Measurements from ENCODE around the gene DNAJC7. TPM values are rescaled to one million over a fixed set of nuclear protein-coding genes. Genes with fewer than 3 reads are reported as not detected.
"Not testable (repeated sequence)": the region's sequence is repeated elsewhere in the genome, so short reads cannot be mapped to it uniquely, and the experiment has no call there.

Gene DNAJC7
- total RNA-seq, 1 experiment from 2014 or later, result 94.6 TPM

GRCh38 chr17:42025191-42025579 lies 7.9 kb upstream of the DNAJC7 start:
- Histone ChIP-seq H3K9me3 (ENCODE audit: low read depth, low read length, poor library complexity, severe bottlenecking) (no peaks in the 10 kb centered on the region), H3K36me3 (ENCODE audit: insufficient read depth, low read length, poor library complexity, severe bottlenecking) (no peaks in the 10 kb centered on the region), H3K4me3 (ENCODE audit: low read depth, low read length, poor library complexity, severe bottlenecking) (no peak overlapping the region), H3K4me1 (ENCODE audit: insufficient read depth, low read length, poor library complexity, severe bottlenecking) (no peaks in the 10 kb centered on the region), H3K27me3 (replicated peaks; ENCODE audit: insufficient read depth, low read depth, low read length, poor library complexity) (no peaks in the 10 kb centered on the region), H3K27ac (ENCODE audit: low read depth, low read length, poor library complexity, severe bottlenecking) (no peak overlapping the region)
- no peak for TF ChIP-seq EZH2 (IDR thresholded peaks at IDR 0.05; ENCODE audit: borderline replicate concordance, low read depth, low read length, poor library complexity, severe bottlenecking)
- no peak for TF ChIP-seq CTCF (conservative IDR thresholded peaks at IDR 0.05; ENCODE audit: low read depth, low read length)
- ChIA-PET CTCF (interaction anchor here (0.5 to 0.9 kb wide), 4 partner anchors 19 to 505 kb away, joined by 3 to 5 read pairs (median 4); no protein-coding TSS in a partner anchor), POLR2A (ENCODE audit: low non-redundant PET) (no interaction called here)
- no peak for DNase-seq (ENCODE audit: low spot score)
- no TSS peak for BruUV-seq (replicated peaks)
- intact Hi-C loops (cut with micrococcal nuclease; ENCODE audit: unreplicated experiment), result loop anchor here (1.0 to 2.0 kb wide), 2 partner anchors 76 to 92 kb away; no protein-coding TSS in a partner anchor

- no peaks in the 10 kb centered on the region for H3K4me1 ChIP-seq (ENCODE audit: insufficient read depth, low read length, poor library complexity, severe bottlenecking)
- ChIA-PET CTCF (interaction anchor here (0.7 kb wide), 1 partner anchor 79 kb away, joined by 5 read pairs; no protein-coding TSS in a partner anchor), POLR2A (ENCODE audit: low non-redundant PET) (no interaction called here)
- no peak overlapping the region for H3K4me3 ChIP-seq (ENCODE audit: low read depth, low read length, poor library complexity, severe bottlenecking)
- intact Hi-C loops (cut with micrococcal nuclease; ENCODE audit: unreplicated experiment), result loop anchor here (2.0 kb wide), 1 partner anchor 93 kb away; no protein-coding TSS in a partner anchor
- H3K9me3 ChIP-seq (ENCODE audit: low read depth, low read length, poor library complexity, severe bottlenecking), result no peaks in the 10 kb centered on the region
- BruUV-seq (replicated peaks), result no TSS peak
- no peak for TF ChIP-seq EZH2 (IDR thresholded peaks at IDR 0.05; ENCODE audit: borderline replicate concordance, low read depth, low read length, poor library complexity, severe bottlenecking)
- no peak for TF ChIP-seq CTCF (conservative IDR thresholded peaks at IDR 0.05; ENCODE audit: low read depth, low read length)
- no peaks in the 10 kb centered on the region for H3K27me3 ChIP-seq (replicated peaks; ENCODE audit: insufficient read depth, low read depth, low read length, poor library complexity)
- H3K27ac ChIP-seq (ENCODE audit: low read depth, low read length, poor library complexity, severe bottlenecking), result no peak overlapping the region
- DNase-seq (ENCODE audit: low spot score), result no peak
- H3K36me3 ChIP-seq (ENCODE audit: insufficient read depth, low read length, poor library complexity, severe bottlenecking), result no peaks in the 10 kb centered on the region
Observed at GRCh38 chr17:42023524-42024349, 6.5 kb upstream of the DNAJC7 start.

GRCh38 chr17:42020845-42021244 lies 3.6 kb upstream of the DNAJC7 start:
- H3K4me1 ChIP-seq (ENCODE audit: insufficient read depth, low read length, poor library complexity, severe bottlenecking); POLR2A ChIA-PET (ENCODE audit: low non-redundant PET): not testable (repeated sequence)

More at GRCh38 chr17:42020845-42021244, 3.6 kb upstream of the DNAJC7 start:
- BruUV-seq (replicated peaks); H3K9me3 ChIP-seq (ENCODE audit: low read depth, low read length, poor library complexity, severe bottlenecking); H3K36me3 ChIP-seq (ENCODE audit: insufficient read depth, low read length, poor library complexity, severe bottlenecking); H3K27ac ChIP-seq (ENCODE audit: low read depth, low read length, poor library complexity, severe bottlenecking); DNase-seq (ENCODE audit: low spot score); CTCF ChIA-PET; H3K27me3 ChIP-seq (replicated peaks; ENCODE audit: insufficient read depth, low read depth, low read length, poor library complexity); intact Hi-C loops (cut with micrococcal nuclease; ENCODE audit: unreplicated experiment): not testable (repeated sequence)
- H3K4me3 ChIP-seq (ENCODE audit: low read depth, low read length, poor library complexity, severe bottlenecking), result peak overlapping the region; percentile 82

Data from A673 (cell line).